Measurements from ENCODE around the gene CNOT4.

CNOT4 gene

DNA sequence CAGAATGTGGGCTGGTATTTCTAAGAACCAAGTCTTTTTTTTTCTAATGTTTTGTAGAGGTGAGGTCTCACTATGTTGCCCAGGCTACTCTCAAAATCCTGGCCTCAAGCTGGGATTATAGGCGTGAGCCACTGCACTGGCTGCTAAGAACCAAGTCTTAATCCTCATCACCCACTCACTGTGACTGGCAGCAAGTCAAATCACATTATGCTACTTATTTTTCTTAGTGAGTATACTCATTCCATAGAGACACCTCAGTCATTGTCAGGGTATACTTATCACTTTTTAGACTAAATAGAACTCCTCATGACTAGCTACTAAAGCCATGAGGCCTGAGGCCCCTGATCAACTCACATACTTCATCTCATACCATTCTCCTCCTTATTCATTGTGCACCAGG lies 160.2 kb downstream of the CNOT4 start:
- no peaks in the 10 kb centered on the region for H3K79me2 ChIP-seq (ENCODE audit: low read length)
- H4K20me1 ChIP-seq (ENCODE audit: insufficient read depth, low read length): no peaks in the 10 kb centered on the region
- no peaks in the 10 kb centered on the region for H3K4me1 ChIP-seq (ENCODE audit: low read length)
- H2AFZ ChIP-seq (ENCODE audit: low read depth, low read length): no peak overlapping the region
- H3K9ac ChIP-seq (ENCODE audit: low read length): no peak overlapping the region
- TF ChIP-seq, protein P1, sequence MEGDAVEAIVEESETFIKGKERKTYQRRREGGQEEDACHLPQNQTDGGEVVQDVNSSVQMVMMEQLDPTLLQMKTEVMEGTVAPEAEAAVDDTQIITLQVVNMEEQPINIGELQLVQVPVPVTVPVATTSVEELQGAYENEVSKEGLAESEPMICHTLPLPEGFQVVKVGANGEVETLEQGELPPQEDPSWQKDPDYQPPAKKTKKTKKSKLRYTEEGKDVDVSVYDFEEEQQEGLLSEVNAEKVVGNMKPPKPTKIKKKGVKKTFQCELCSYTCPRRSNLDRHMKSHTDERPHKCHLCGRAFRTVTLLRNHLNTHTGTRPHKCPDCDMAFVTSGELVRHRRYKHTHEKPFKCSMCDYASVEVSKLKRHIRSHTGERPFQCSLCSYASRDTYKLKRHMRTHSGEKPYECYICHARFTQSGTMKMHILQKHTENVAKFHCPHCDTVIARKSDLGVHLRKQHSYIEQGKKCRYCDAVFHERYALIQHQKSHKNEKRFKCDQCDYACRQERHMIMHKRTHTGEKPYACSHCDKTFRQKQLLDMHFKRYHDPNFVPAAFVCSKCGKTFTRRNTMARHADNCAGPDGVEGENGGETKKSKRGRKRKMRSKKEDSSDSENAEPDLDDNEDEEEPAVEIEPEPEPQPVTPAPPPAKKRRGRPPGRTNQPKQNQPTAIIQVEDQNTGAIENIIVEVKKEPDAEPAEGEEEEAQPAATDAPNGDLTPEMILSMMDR (IDR thresholded peaks at IDR 0.05; ENCODE audit: low read depth, low read length): no peak
- no peak for TF ChIP-seq EZH2phosphoT487 (IDR thresholded peaks at IDR 0.05; ENCODE audit: low read depth)
- no peak overlapping the region for H3K4me3 ChIP-seq (ENCODE audit: low read length)
- H3K27me3 ChIP-seq (ENCODE audit: low read depth, low read length): no peaks in the 10 kb centered on the region
- H3K4me2 ChIP-seq (ENCODE audit: low read length): no peak overlapping the region
- H3K27ac ChIP-seq (ENCODE audit: low read length): no peak overlapping the region
- H3K36me3 ChIP-seq (replicated peaks; ENCODE audit: low read depth, low read length): no peaks in the 10 kb centered on the region
- H3K9me3 ChIP-seq (ENCODE audit: insufficient read depth, low read length): no peaks in the 10 kb centered on the region

DNA sequence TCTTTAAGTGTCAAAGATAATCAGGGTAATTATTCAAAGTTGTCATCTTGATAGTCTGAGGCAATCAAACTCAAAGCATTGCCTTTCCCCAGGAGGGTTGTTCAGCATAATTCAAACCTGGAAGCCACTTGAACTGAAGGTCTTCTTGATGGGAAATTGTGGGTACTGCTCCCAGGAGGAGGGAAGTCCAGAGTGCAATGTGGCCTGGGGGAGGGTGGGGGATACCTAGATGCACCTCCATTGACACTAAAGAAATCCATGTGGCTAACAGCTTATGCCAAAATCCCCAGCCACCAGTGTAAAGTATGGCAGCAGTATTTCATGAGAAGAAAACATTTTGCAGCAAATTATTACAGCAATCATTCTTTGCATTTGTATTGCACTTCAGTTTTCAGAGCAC lies 161.4 kb downstream of the CNOT4 start:
- TF ChIP-seq, protein P1 (IDR thresholded peaks at IDR 0.05; ENCODE audit: low read depth, low read length): no peak
- no peak for TF ChIP-seq EZH2phosphoT487 (IDR thresholded peaks at IDR 0.05; ENCODE audit: low read depth)
- no peak overlapping the region for H3K27ac ChIP-seq (ENCODE audit: low read length)
- H3K4me1 ChIP-seq (ENCODE audit: low read length): no peaks in the 10 kb centered on the region
- no peaks in the 10 kb centered on the region for H3K79me2 ChIP-seq (ENCODE audit: low read length)
- no peak overlapping the region for H3K4me3 ChIP-seq (ENCODE audit: low read length)
- H3K9me3 ChIP-seq (ENCODE audit: insufficient read depth, low read length): no peaks in the 10 kb centered on the region
- H2AFZ ChIP-seq (ENCODE audit: low read depth, low read length): no peak overlapping the region
- H3K9ac ChIP-seq (ENCODE audit: low read length): no peak overlapping the region
- H3K27me3 ChIP-seq (ENCODE audit: low read depth, low read length): peaks cover 6% of the 10 kb centered on the region; the same call in 1 of the 2 replicates
- H4K20me1 ChIP-seq (ENCODE audit: insufficient read depth, low read length): no peaks in the 10 kb centered on the region
- no peaks in the 10 kb centered on the region for H3K36me3 ChIP-seq (replicated peaks; ENCODE audit: low read depth, low read length)
- H3K4me2 ChIP-seq (ENCODE audit: low read length): no peak overlapping the region

DNA sequence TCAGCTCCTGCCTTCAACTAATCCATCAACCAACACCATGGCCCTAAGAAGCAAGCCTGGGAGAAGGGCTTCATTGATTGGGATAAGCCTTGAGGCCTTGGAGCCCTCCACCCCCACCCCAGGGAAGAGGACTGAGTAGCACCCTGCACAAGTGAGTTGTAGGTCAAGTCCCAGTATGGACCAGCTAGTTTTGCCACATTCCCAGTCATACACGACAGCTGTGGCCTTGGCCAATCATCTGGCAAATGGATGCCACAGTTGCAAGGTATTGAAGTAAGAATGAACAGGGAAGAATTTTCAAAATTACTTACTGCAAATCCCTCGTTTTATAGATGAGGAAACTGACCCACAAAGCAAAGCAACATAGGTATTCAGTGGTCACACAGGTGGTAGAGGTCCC lies 166.5 kb downstream of the CNOT4 start:
- Histone ChIP-seq H3K4me3 (ENCODE audit: low read length) (no peak overlapping the region), H3K27me3 (ENCODE audit: low read depth, low read length) (peaks cover 6% of the 10 kb centered on the region; the same call in 1 of the 2 replicates), H3K4me2 (ENCODE audit: low read length) (no peak overlapping the region), H3K9me3 (ENCODE audit: insufficient read depth, low read length) (no peaks in the 10 kb centered on the region), H3K27ac (ENCODE audit: low read length) (no peak overlapping the region), H4K20me1 (ENCODE audit: insufficient read depth, low read length) (no peaks in the 10 kb centered on the region), H3K79me2 (ENCODE audit: low read length) (no peaks in the 10 kb centered on the region), H3K4me1 (ENCODE audit: low read length) (no peaks in the 10 kb centered on the region), H2AFZ (ENCODE audit: low read depth, low read length) (no peak overlapping the region), H3K36me3 (replicated peaks; ENCODE audit: low read depth, low read length) (no peaks in the 10 kb centered on the region), H3K9ac (ENCODE audit: low read length) (no peak overlapping the region)
- TF ChIP-seq, protein P1 (IDR thresholded peaks at IDR 0.05; ENCODE audit: low read depth, low read length): no peak
- TF ChIP-seq EZH2phosphoT487 (IDR thresholded peaks at IDR 0.05; ENCODE audit: low read depth): no peak

DNA sequence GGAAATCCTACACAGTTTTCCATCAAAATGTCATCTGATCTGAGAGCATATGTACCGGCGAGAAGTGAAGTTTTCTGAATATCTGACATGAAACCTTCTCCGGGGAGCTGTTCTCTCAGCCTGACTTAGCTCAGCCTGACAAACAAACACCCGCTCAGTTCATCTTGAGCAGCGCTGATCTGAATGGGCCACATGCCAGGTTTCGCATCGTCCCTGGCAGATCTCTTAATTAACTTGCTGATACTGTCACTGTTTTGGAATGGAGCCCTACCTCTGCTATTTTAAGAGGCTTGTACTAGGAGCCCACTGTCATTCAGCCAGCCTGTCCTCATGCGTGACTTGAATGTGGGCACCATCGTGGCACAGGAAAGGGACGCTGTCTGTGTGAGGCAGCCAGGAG lies 167.0 kb downstream of the CNOT4 start:
- Histone ChIP-seq H3K4me3 (ENCODE audit: low read length) (no peak overlapping the region), H3K4me2 (ENCODE audit: low read length) (no peak overlapping the region), H3K9me3 (ENCODE audit: insufficient read depth, low read length) (no peaks in the 10 kb centered on the region), H3K27me3 (ENCODE audit: low read depth, low read length) (peaks cover 6% of the 10 kb centered on the region; the same call in 1 of the 2 replicates), H4K20me1 (ENCODE audit: insufficient read depth, low read length) (no peaks in the 10 kb centered on the region), H2AFZ (ENCODE audit: low read depth, low read length) (no peak overlapping the region), H3K79me2 (ENCODE audit: low read length) (no peaks in the 10 kb centered on the region), H3K36me3 (replicated peaks; ENCODE audit: low read depth, low read length) (no peaks in the 10 kb centered on the region), H3K27ac (ENCODE audit: low read length) (no peak overlapping the region), H3K9ac (ENCODE audit: low read length) (no peak overlapping the region), H3K4me1 (ENCODE audit: low read length) (no peaks in the 10 kb centered on the region)
- TF ChIP-seq, protein P1 (IDR thresholded peaks at IDR 0.05; ENCODE audit: low read depth, low read length): no peak
- TF ChIP-seq EZH2phosphoT487 (IDR thresholded peaks at IDR 0.05; ENCODE audit: low read depth): no peak
